Measurements from ENCODE around the gene ADAMTS18.

Gene ADAMTS18

DNA sequence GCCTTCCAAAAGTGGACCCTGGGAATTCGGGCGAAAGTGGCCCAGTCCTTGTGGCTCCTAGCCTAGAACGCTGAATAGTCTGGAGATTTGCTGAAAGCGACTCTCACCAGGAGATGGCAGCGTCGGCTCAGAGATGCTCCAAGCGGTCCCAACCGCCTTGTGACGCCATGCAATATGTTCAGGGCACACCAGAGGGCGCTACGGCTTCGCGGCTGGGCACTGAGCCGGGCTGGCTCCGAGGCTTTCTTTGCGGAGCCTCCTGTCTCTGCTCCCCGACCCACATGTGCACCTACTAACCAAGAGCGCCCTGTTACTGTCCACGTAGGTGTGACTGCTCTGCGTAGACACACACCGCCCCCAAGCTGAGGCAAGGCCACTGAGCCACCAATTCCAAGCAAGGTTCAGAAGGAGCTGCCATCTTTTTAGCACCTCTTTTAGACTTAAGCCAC is 198.7 kb downstream of the ADAMTS18 start:
- Histone ChIP-seq H3K79me2 (ENCODE audit: insufficient read depth, low read depth) (no peaks in the 10 kb centered on the region), H3K4me2 (peak overlapping the region; percentile 41; the same call in 1 of the 2 replicates), H3K27me3 (ENCODE audit: insufficient read depth, low read depth) (no peaks in the 10 kb centered on the region), H3K36me3 (ENCODE audit: insufficient read depth) (no peaks in the 10 kb centered on the region), H4K20me1 (ENCODE audit: insufficient read depth) (no peaks in the 10 kb centered on the region), H3K27ac (no peak overlapping the region), H3K9ac (no peak overlapping the region), H3K4me1 (ENCODE audit: low read depth, poor library complexity, severe bottlenecking) (peaks cover 3% of the 10 kb centered on the region), H3K4me3 (IDR thresholded peaks at IDR 0.05; ENCODE audit: insufficient read depth, low read depth, low read length) (no peak overlapping the region), H2AFZ (ENCODE audit: low read depth) (peak overlapping the region; percentile 69)
- TF ChIP-seq CTCF (conservative IDR thresholded peaks at IDR 0.05; ENCODE audit: low read depth, low read length): peak; percentile 96

DNA sequence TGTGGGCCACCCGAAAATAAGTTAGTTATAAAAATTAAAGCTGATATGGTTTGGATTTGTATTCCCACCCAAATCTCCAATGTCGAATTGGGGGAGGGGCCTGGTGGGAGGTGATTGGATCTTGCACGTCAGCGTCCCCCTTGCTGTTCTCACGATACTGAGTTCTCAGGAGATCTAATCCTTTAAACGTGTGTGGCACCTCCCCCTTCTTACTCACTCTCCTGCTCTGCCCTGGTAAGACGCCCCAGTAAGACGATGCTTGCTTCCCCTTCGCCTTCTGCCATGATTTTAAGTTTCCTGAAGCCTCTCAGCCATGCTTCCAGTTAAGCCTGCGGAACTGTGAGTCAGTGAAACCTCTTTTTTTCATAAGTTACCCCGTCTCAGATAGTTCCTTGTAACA is 200.2 kb downstream of the ADAMTS18 start:
- no peak for TF ChIP-seq CTCF (conservative IDR thresholded peaks at IDR 0.05; ENCODE audit: low read depth, low read length)
- H3K4me2 ChIP-seq: no peak overlapping the region
- no peaks in the 10 kb centered on the region for H3K79me2 ChIP-seq (ENCODE audit: insufficient read depth, low read depth)
- H4K20me1 ChIP-seq (ENCODE audit: insufficient read depth): no peaks in the 10 kb centered on the region
- H3K4me3 ChIP-seq (IDR thresholded peaks at IDR 0.05; ENCODE audit: insufficient read depth, low read depth, low read length): no peak overlapping the region
- no peak overlapping the region for H3K9ac ChIP-seq
- H2AFZ ChIP-seq (ENCODE audit: low read depth): no peak overlapping the region
- H3K27me3 ChIP-seq (ENCODE audit: insufficient read depth, low read depth): no peaks in the 10 kb centered on the region
- peaks cover 5% of the 10 kb centered on the region for H3K4me1 ChIP-seq (ENCODE audit: low read depth, poor library complexity, severe bottlenecking)
- H3K27ac ChIP-seq: no peak overlapping the region
- H3K36me3 ChIP-seq (ENCODE audit: insufficient read depth): no peaks in the 10 kb centered on the region

DNA sequence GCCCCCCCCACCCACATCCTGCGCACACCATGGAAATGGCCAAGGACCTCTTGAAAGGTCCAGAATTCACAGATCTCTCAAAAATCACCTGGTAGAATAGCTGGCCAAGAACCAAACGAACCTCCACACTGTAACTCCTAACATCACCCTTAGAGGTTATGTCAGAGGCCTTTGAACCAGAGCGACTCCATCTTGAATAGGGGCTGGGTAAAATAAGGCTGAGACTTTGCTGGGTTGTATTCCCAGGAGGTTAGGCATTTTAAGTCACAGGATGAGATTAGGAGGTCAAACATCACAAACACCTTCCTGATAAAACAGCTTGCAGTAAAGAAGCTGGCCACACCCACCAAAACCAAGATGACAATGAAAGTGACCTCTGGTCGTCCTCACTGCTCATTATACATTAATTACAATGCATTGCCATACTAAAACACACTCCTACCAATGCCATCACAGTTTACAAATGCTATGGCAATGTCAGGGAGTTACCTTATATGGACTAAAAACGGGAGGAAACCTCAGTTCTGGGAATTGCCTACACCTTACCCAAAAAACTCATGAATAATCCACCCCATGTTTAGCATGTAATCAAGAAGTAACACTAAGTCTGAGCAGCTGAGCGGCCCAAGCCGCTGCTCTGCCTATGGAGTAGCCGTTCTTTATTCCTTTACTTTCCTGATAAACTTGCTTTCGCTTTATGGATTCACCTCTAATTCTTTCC is 200.9 kb downstream of the ADAMTS18 start:
- Histone ChIP-seq H3K4me1 (ENCODE audit: low read depth, poor library complexity, severe bottlenecking) (peaks cover 5% of the 10 kb centered on the region), H3K79me2 (ENCODE audit: insufficient read depth, low read depth) (no peaks in the 10 kb centered on the region), H3K36me3 (ENCODE audit: insufficient read depth) (no peaks in the 10 kb centered on the region), H3K27ac (no peak overlapping the region), H3K4me2 (no peak overlapping the region), H3K4me3 (IDR thresholded peaks at IDR 0.05; ENCODE audit: insufficient read depth, low read depth, low read length) (no peak overlapping the region), H2AFZ (ENCODE audit: low read depth) (no peak overlapping the region), H3K27me3 (ENCODE audit: insufficient read depth, low read depth) (no peaks in the 10 kb centered on the region), H3K9ac (no peak overlapping the region), H4K20me1 (ENCODE audit: insufficient read depth) (no peaks in the 10 kb centered on the region)
- TF ChIP-seq CTCF (conservative IDR thresholded peaks at IDR 0.05; ENCODE audit: low read depth, low read length): no peak

Data from KMS-11 (cell line).